Neuronal stem cell (in vitro differentiated cells): ENCODE results near the gene PPP3CA.

ENCODE experiments used
- DNase-seq: peaks from one replicate; pipeline ENCODE4 v3.0.0-alpha.2; 2013; ENCODE audit warnings: low spot score
- H2AFZ ChIP-seq: one replicate; pipeline ENCODE4 v1.6.1; 2013; ENCODE audit warnings: mild to moderate bottlenecking, low read length, inconsistent platforms
- H2AK5ac ChIP-seq: 2 replicates; pipeline ENCODE4 v1.6.1; 2013; ENCODE audit warnings: low read depth, mild to moderate bottlenecking, inconsistent platforms, low read length, moderate library complexity, mixed read lengths
- H2BK120ac ChIP-seq: 2 replicates; pipeline ENCODE4 v1.6.1; 2013; ENCODE audit warnings: low read depth, mild to moderate bottlenecking, inconsistent platforms, low read length, moderate library complexity, mixed read lengths
- H2BK12ac ChIP-seq: one replicate; pipeline ENCODE4 v1.6.1; 2013; ENCODE audit warnings: low read length, inconsistent platforms
- H2BK15ac ChIP-seq: 2 replicates; pipeline ENCODE4 v1.6.1; 2013; ENCODE audit warnings: mild to moderate bottlenecking, low read length, inconsistent platforms, mixed read lengths
- H2BK5ac ChIP-seq: one replicate; pipeline ENCODE4 v1.6.1; 2013; ENCODE audit warnings: inconsistent platforms, mild to moderate bottlenecking, low read length, moderate library complexity
- H3K14ac ChIP-seq: one replicate; pipeline ENCODE4 v1.6.1; 2013; ENCODE audit warnings: low read length, inconsistent platforms
- H3K18ac ChIP-seq: 2 replicates; pipeline ENCODE4 v1.6.1; 2013; ENCODE audit warnings: low read length, inconsistent platforms
- H3K23ac ChIP-seq: 2 replicates; pipeline ENCODE4 v1.6.1; 2013; ENCODE audit warnings: low read depth, mild to moderate bottlenecking, mixed read lengths, low read length, inconsistent platforms; ENCODE audit not compliant: poor library complexity
- H3K27ac ChIP-seq: replicated peaks from 3 replicates; pipeline ENCODE4 v1.5.1; 2013; ENCODE audit warnings: low read length, inconsistent platforms
- H3K27me3 ChIP-seq, 3 experiments: 2 replicates each; pipeline ENCODE4 v1.6.1; 2013; ENCODE audit warnings: low read length in 3 of 3, mild to moderate bottlenecking in 2 of 3, inconsistent platforms in 1 of 3, low read depth in 1 of 3, mixed read lengths in 1 of 3, moderate library complexity in 1 of 3; ENCODE audit not compliant: control insufficient read depth in 3 of 3, insufficient read depth in 3 of 3
- H3K36me3 ChIP-seq, 2 donors: replicated peaks in 1 of 2; 2 replicates each; pipeline ENCODE4 v1.6.1; 2013; ENCODE audit warnings: low read length in 2 of 2; ENCODE audit not compliant: control insufficient read depth in 2 of 2, insufficient read depth in 2 of 2
- H3K4ac ChIP-seq: 2 replicates; pipeline ENCODE4 v1.6.1; 2013; ENCODE audit warnings: inconsistent platforms, mild to moderate bottlenecking, low read length, moderate library complexity
- H3K4me1 ChIP-seq, 2 donors: 1 replicate in 1 of 2; 2 replicates in 1 of 2; pipeline ENCODE4 v1.6.1; 2013; ENCODE audit warnings: low read length in 2 of 2, low read depth in 1 of 2; ENCODE audit not compliant: control insufficient read depth in 2 of 2, insufficient read depth in 1 of 2
- H3K4me2 ChIP-seq: one replicate; pipeline ENCODE4 v1.6.1; 2013; ENCODE audit warnings: mild to moderate bottlenecking, low read length, inconsistent platforms; ENCODE audit not compliant: insufficient read depth, poor library complexity, severe bottlenecking
- H3K4me3 ChIP-seq, 2 donors: 2 replicates each; pipeline ENCODE4 v1.5.1; 2013; ENCODE audit warnings: low read length in 2 of 2, mild to moderate bottlenecking in 2 of 2, inconsistent platforms in 1 of 2, moderate library complexity in 1 of 2
- H3K79me1 ChIP-seq: one replicate; pipeline ENCODE4 v1.6.1; 2013; ENCODE audit warnings: low read depth, mild to moderate bottlenecking, inconsistent platforms, low read length, moderate library complexity
- H3K9ac ChIP-seq: one replicate; pipeline ENCODE4 v1.6.1; 2013; ENCODE audit warnings: mild to moderate bottlenecking, low read depth, low read length, inconsistent platforms; ENCODE audit not compliant: poor library complexity
- H3K9me3 ChIP-seq, 2 donors: replicated peaks in 1 of 2; 2 replicates each; pipeline versions ENCODE3 to v1.6.1; 2013; ENCODE audit warnings: low read length in 2 of 2, mild to moderate bottlenecking in 2 of 2, inconsistent platforms in 1 of 2, low read depth in 1 of 2, mixed read lengths in 1 of 2, moderate library complexity in 1 of 2; ENCODE audit not compliant: control insufficient read depth in 2 of 2, insufficient read depth in 1 of 2
- H4K8ac ChIP-seq: one replicate; pipeline ENCODE4 v1.6.1; 2013; ENCODE audit warnings: low read depth, mild to moderate bottlenecking, inconsistent platforms, low read length, moderate library complexity
- H4K91ac ChIP-seq: one replicate; pipeline ENCODE4 v1.6.1; 2013; ENCODE audit warnings: low read length, low read depth, mild to moderate bottlenecking, inconsistent platforms; ENCODE audit not compliant: poor library complexity
- WGBS, 2 donors: extraction: QIAGEN DNeasy Blood & Tissue Kit; methylation state at CpG; one replicate each; pipeline ENCODE4 v1.1.7; 2013; ENCODE audit warnings: missing lambda C conversion rate in 2 of 2, mixed read lengths in 1 of 2; ENCODE audit not compliant: insufficient read length in 2 of 2, insufficient replicate concordance in 1 of 2; ENCODE audit errors: extremely low coverage in 2 of 2; 5-methylcytosine and 5-hydroxymethylcytosine counted together

PPP3CA gene

GRCh38 chr4:101366331-101366730 is 19.0 kb upstream of the PPP3CA start:
- no peaks in the 10 kb centered on the region for H3K36me3 ChIP-seq
- no peak overlapping the region for H3K9ac ChIP-seq
- H3K79me1 ChIP-seq, result no peaks in the 10 kb centered on the region
- no peak overlapping the region for H2BK5ac ChIP-seq
- H2AFZ ChIP-seq, result no peak overlapping the region
- H3K9me3 ChIP-seq, result no peaks in the 10 kb centered on the region
- no peak overlapping the region for H4K91ac ChIP-seq
- no peak overlapping the region for H2BK15ac ChIP-seq
- no peaks in the 10 kb centered on the region for H3K4me1 ChIP-seq
- H2AK5ac ChIP-seq, result no peak overlapping the region
- no peak overlapping the region for H3K23ac ChIP-seq
- H3K27me3 ChIP-seq, result no peaks in the 10 kb centered on the region
- H3K4me2 ChIP-seq, result no peak overlapping the region
- H3K18ac ChIP-seq, result no peak overlapping the region
- H3K4me3 ChIP-seq, result no peak overlapping the region
- DNase-seq, result no peak
- H3K14ac ChIP-seq, result no peak overlapping the region
- no peak overlapping the region for H2BK12ac ChIP-seq
- no peak overlapping the region for H3K27ac ChIP-seq
- H4K8ac ChIP-seq, result no peak overlapping the region
- no peak overlapping the region for H3K4ac ChIP-seq
- H2BK120ac ChIP-seq, result no peak overlapping the region

GRCh38 chr4:101357751-101358150 is 10.4 kb upstream of the PPP3CA start:
- Histone ChIP-seq H3K4me3 (no peak overlapping the region), H3K27me3 (no peaks in the 10 kb centered on the region), H2AFZ (no peak overlapping the region), H3K18ac (no peak overlapping the region), H4K8ac (no peak overlapping the region), H3K79me1 (no peaks in the 10 kb centered on the region), H2BK12ac (no peak overlapping the region), H3K9ac (no peak overlapping the region), H3K9me3 (peaks cover 0 to 2% of the 10 kb centered on the region in 2 donors), H2BK15ac (no peak overlapping the region), H3K4me1 (no peaks in the 10 kb centered on the region), H3K4ac (no peak overlapping the region), H3K14ac (no peak overlapping the region), H4K91ac (no peak overlapping the region), H2BK120ac (no peak overlapping the region), H3K36me3 (no peaks in the 10 kb centered on the region), H2BK5ac (no peak overlapping the region), H3K27ac (no peak overlapping the region), H3K4me2 (no peak overlapping the region), H2AK5ac (no peak overlapping the region), H3K23ac (no peak overlapping the region)
- WGBS, 2 donors, result no CpG with 5 or more reads among the region's 3 CpGs
- DNase-seq, result no peak

GRCh38 chr4:101356928-101357327 is 9.6 kb upstream of the PPP3CA start:
- Histone ChIP-seq H3K27me3 (no peaks in the 10 kb centered on the region), H3K14ac (no peak overlapping the region), H3K27ac (no peak overlapping the region), H2BK120ac (no peak overlapping the region), H3K4me3 (no peak overlapping the region), H3K4me1 (no peaks in the 10 kb centered on the region), H2BK15ac (no peak overlapping the region), H3K4me2 (no peak overlapping the region), H2AFZ (no peak overlapping the region), H3K18ac (no peak overlapping the region), H2BK12ac (no peak overlapping the region), H4K8ac (no peak overlapping the region), H2BK5ac (no peak overlapping the region), H3K79me1 (no peaks in the 10 kb centered on the region), H3K36me3 (no peaks in the 10 kb centered on the region), H2AK5ac (no peak overlapping the region), H4K91ac (no peak overlapping the region), H3K4ac (no peak overlapping the region), H3K9me3 (peaks cover 0 to 2% of the 10 kb centered on the region in 2 donors), H3K23ac (no peak overlapping the region), H3K9ac (no peak overlapping the region)
- DNase-seq, result no peak

GRCh38 chr4:101355767-101356702 is 8.7 kb upstream of the PPP3CA start:
- no peak overlapping the region for H2BK120ac ChIP-seq
- no peaks in the 10 kb centered on the region for H3K4me1 ChIP-seq
- H3K4me3 ChIP-seq, result no peak overlapping the region
- H3K9ac ChIP-seq, result no peak overlapping the region
- H3K27ac ChIP-seq, result no peak overlapping the region
- H2BK5ac ChIP-seq, result no peak overlapping the region
- H2AK5ac ChIP-seq, result no peak overlapping the region
- H3K79me1 ChIP-seq, result no peaks in the 10 kb centered on the region
- H3K4ac ChIP-seq, result no peak overlapping the region
- H3K18ac ChIP-seq, result no peak overlapping the region
- WGBS, 2 donors, result no CpG with 5 or more reads among the region's 8 CpGs
- DNase-seq, result no peak
- no peaks in the 10 kb centered on the region for H3K36me3 ChIP-seq
- H2BK12ac ChIP-seq, result no peak overlapping the region
- H2AFZ ChIP-seq, result no peak overlapping the region
- no peak overlapping the region for H4K8ac ChIP-seq
- H4K91ac ChIP-seq, result no peak overlapping the region
- H3K27me3 ChIP-seq, result no peaks in the 10 kb centered on the region
- no peak overlapping the region for H3K23ac ChIP-seq
- peaks cover 0 to 2% of the 10 kb centered on the region in 2 donors for H3K9me3 ChIP-seq
- H3K4me2 ChIP-seq, result no peak overlapping the region
- no peak overlapping the region for H3K14ac ChIP-seq
- H2BK15ac ChIP-seq, result no peak overlapping the region
